ENCODE data around the gene SLC26A11.

DNA sequence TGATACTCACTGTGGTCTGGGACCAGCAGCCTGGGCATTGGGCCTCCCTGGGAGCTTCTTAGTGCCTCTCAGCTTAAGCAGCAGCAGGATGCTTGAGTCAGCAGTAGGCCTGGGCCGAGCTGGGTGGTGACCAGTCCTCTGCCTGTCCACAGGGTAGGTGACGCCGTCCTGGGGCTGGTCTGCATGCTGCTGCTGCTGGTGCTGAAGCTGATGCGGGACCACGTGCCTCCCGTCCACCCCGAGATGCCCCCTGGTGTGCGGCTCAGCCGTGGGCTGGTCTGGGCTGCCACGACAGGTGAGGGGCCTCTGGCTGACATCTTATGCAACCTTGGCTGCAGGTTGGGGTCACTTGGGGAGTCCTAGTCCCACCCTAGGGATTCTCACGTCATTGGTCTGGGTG, 7.4 kb downstream of the SLC26A11 start:
- TF ChIP-seq, protein P1, sequence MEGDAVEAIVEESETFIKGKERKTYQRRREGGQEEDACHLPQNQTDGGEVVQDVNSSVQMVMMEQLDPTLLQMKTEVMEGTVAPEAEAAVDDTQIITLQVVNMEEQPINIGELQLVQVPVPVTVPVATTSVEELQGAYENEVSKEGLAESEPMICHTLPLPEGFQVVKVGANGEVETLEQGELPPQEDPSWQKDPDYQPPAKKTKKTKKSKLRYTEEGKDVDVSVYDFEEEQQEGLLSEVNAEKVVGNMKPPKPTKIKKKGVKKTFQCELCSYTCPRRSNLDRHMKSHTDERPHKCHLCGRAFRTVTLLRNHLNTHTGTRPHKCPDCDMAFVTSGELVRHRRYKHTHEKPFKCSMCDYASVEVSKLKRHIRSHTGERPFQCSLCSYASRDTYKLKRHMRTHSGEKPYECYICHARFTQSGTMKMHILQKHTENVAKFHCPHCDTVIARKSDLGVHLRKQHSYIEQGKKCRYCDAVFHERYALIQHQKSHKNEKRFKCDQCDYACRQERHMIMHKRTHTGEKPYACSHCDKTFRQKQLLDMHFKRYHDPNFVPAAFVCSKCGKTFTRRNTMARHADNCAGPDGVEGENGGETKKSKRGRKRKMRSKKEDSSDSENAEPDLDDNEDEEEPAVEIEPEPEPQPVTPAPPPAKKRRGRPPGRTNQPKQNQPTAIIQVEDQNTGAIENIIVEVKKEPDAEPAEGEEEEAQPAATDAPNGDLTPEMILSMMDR (IDR thresholded peaks at IDR 0.05): no peak
- TF ChIP-seq POLR2A (IDR thresholded peaks at IDR 0.05): no peak

Data from thyroid gland (tissue), 4 donors.